Measurements from ENCODE around the gene TMEM267. TPM values are rescaled to one million over a fixed set of nuclear protein-coding genes. Genes with fewer than 3 reads are reported as not detected.

The TMEM267 gene
- total and polyA plus RNA-seq, 5 experiments from 2014 or later = 19.1 to 36.7 (median 20.6) TPM

Other genes starting within 250 kb of the TMEM267 start
- gene HMGCS1, start 170.5 kb downstream of the TMEM267 start, total RNA-seq = 10 to 100 TPM; 32.5 to 36.5 TPM
- gene HMGCS1, start 170.5 kb downstream of the TMEM267 start, polyA plus RNA-seq = 10 to 100 TPM in 1 of 3 donors, 1 to 10 TPM in 2; 4.0 to 11.6 (median 4.2) TPM
- 10 to 100 TPM; 24.8 to 25.7 TPM for gene CCL28, start 71.5 kb downstream of the TMEM267 start, total RNA-seq
- 10 to 100 TPM; 10.5 to 15.6 (median 11.4) TPM for gene CCL28, start 71.5 kb downstream of the TMEM267 start, polyA plus RNA-seq
- 1 to 10 TPM; 5.3 to 7.4 TPM for gene C5orf34, start 31.3 kb upstream of the TMEM267 start, total RNA-seq
- gene C5orf34, start 31.3 kb upstream of the TMEM267 start, polyA plus RNA-seq = 1 to 10 TPM in 1 of 3 donors, under 1 TPM in 2; 0.77 to 2.0 (median 0.87) TPM
- 10 to 100 TPM; 36.2 to 37.7 TPM for gene PAIP1, start 73.2 kb upstream of the TMEM267 start, total RNA-seq
- gene PAIP1, start 73.2 kb upstream of the TMEM267 start, polyA plus RNA-seq = 10 to 100 TPM; 31.3 to 45.7 (median 32.5) TPM
- 10 to 100 TPM; 63.4 to 63.6 TPM for gene NNT, start 119.3 kb upstream of the TMEM267 start, total RNA-seq
- gene NNT, start 119.3 kb upstream of the TMEM267 start, polyA plus RNA-seq = 10 to 100 TPM; 38.8 to 52.7 (median 49.5) TPM